Measurements from ENCODE around the gene TTC21A.
A peak's percentile ranks its signal among the peaks of the same experiment; 100 is the strongest.
"Not testable (repeated sequence)": the region's sequence is repeated elsewhere in the genome, so short reads cannot be mapped to it uniquely, and the experiment has no call there.

Gene TTC21A, protein sequence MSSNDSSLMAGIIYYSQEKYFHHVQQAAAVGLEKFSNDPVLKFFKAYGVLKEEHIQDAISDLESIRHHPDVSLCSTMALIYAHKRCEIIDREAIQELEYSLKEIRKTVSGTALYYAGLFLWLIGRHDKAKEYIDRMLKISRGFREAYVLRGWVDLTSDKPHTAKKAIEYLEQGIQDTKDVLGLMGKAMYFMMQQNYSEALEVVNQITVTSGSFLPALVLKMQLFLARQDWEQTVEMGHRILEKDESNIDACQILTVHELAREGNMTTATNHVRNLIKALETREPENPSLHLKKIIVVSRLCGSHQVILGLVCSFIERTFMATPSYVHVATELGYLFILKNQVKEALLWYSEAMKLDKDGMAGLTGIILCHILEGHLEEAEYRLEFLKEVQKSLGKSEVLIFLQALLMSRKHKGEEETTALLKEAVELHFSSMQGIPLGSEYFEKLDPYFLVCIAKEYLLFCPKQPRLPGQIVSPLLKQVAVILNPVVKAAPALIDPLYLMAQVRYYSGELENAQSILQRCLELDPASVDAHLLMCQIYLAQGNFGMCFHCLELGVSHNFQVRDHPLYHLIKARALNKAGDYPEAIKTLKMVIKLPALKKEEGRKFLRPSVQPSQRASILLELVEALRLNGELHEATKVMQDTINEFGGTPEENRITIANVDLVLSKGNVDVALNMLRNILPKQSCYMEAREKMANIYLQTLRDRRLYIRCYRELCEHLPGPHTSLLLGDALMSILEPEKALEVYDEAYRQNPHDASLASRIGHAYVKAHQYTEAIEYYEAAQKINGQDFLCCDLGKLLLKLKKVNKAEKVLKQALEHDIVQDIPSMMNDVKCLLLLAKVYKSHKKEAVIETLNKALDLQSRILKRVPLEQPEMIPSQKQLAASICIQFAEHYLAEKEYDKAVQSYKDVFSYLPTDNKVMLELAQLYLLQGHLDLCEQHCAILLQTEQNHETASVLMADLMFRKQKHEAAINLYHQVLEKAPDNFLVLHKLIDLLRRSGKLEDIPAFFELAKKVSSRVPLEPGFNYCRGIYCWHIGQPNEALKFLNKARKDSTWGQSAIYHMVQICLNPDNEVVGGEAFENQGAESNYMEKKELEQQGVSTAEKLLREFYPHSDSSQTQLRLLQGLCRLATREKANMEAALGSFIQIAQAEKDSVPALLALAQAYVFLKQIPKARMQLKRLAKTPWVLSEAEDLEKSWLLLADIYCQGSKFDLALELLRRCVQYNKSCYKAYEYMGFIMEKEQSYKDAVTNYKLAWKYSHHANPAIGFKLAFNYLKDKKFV (N-terminal part only)

GRCh38 chr3:39107388-39108199 lies at the start of gene TTC21A, which contains the start of gene GORASP1:
Gene TTC21A (plus strand): TSS chr3:39107680. CDS start chr3:39107838, 158 bp downstream.
Gene GORASP1 (minus strand): TSS chr3:39107627. CDS start chr3:39107541, 86 bp downstream.
- peak; percentile 40 for DNase-seq

DNA sequence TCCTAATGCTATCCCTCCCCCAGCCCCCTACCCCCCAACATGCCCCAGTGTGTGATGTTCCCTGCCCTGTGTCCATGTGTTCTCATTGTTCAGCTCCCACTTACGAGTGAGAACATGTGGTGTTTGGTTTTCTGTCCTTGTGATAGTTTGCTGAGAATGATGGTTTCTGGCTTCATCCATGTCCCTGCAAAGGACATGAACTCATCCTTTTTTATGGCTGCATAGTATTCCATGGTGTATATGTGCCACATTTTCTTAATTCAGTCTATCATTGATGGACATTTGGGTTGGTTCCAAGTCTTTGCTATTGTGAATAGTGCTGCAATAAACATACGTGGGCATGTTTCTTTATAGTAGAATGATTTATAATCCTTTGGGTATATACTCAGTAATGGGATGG lies 46.3 kb upstream of the TTC21A start:
- not testable (repeated sequence) for DNase-seq

DNA sequence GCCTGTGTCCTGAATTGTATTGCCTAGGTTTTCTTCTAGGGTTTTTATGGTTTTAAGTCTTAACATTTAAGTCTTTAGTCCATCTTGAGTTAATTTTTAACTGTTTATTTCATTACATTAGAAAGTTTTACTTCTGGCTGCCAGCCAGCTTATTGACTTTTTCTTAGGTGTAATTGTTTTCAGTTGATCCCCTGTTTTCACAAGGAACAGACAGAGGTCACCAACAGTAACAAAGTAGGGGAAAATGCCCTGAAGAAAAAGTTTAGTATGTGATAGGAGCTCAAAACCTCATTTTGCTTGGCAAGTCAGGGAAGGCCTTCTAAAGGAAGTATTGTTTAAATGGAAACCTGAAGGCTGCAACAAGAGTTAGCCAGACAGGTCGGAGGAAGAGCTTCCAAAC lies 45.3 kb upstream of the TTC21A start:
- no peak for DNase-seq

DNA sequence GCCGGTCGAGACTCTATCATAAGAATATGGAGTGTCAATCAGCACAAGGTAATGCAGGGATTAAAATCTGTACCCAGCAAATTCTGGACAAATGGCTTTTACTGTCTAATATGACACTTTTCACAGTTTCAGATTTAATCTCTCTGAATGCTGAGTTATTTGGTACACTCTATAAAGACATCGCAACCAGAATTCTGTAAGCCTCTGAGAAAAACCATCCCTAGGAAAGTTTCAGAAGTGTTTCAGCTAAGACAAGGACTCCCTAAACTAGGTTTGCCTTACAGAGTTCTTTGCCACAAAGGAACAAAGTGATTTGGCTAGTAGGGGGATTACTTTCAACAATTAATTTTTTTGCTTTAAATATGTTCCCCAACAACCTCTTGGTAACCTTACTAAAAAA lies 44.3 kb upstream of the TTC21A start:
- no peak for DNase-seq

GRCh38 chr3:39064646-39065045 lies 42.8 kb upstream of the TTC21A start:
- DNase-seq, result no peak

- no peak for DNase-seq
Measured at GRCh38 chr3:39065197-39065596, 42.3 kb upstream of the TTC21A start.

- DNase-seq, result no peak
Measured at GRCh38 chr3:39067286-39067685, 40.2 kb upstream of the TTC21A start.

DNA sequence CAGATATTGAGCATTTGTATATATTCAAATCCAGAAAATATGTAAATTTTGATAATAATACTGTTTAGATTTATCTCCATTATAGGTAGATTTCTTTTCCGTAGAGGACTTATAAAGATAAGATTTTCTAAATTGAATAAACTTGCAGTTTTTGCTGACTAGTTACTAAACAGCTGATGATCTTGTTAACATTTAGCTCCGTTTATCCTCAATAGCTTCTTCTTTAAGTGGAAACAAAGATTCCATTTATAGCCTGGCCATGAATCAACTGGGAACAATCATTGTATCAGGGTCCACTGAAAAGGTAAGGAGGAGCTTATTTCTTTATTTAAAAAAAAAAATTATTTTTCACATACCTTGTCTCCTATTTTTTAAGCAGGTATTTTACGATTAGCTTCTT lies 38.9 kb upstream of the TTC21A start:
- no peak for DNase-seq

DNA sequence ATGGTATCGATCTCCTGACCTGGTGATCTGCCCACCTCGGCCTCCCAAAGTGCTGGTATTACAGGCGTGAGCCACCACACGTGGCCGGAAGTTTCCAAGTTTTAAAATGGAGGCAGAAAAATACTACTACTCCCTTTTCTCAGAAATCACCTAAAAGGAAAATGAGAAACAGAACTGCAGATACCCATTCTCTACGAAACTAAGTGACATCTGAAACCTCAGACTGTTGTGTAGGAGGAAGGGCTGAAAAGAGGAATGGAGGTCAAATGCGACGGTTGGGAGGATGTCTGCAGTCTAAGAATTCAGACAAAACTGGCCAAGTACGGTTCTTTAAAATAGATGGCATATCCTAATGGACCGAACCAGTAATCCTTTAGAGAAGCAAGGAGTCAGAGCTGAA lies 31.6 kb upstream of the TTC21A start:
- no peak for DNase-seq

- DNase-seq, result no peak
Measured at GRCh38 chr3:39079530-39079929, 27.9 kb upstream of the TTC21A start.

- DNase-seq, result no peak
Measured at GRCh38 chr3:39080026-39080425, 27.5 kb upstream of the TTC21A start.

DNA sequence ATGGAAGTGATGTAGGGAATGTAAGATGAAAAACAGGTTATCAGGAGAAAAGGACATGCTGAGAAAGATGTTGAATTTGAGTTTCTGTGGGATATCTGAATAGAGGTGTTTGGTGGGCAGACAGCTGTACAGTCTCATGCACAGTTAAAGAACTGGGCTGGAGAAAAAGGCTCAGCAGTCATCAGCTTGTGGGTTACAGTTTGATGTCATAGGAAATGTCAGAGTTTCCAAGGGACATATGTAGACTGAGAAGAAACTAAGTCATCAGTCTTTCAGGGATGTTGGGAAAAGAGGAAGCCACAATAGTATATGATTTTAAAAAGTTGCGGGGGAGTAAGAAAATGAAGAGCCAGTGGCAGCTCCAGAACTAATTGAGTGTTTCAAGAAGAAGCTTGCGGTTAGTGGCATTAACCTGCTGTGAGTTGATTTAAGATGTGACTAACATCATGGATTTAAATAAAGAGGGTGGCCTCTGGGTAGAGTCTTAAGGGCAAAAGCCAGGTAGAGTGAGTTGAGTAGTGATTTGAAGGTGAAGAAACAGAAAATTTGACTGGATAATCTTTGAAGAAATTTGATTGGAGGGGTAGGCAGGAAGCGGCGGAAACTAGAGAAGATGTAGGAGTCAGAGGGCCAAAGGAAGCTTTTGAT lies 24.7 kb upstream of the TTC21A start:
- DNase-seq, result no peak

DNA sequence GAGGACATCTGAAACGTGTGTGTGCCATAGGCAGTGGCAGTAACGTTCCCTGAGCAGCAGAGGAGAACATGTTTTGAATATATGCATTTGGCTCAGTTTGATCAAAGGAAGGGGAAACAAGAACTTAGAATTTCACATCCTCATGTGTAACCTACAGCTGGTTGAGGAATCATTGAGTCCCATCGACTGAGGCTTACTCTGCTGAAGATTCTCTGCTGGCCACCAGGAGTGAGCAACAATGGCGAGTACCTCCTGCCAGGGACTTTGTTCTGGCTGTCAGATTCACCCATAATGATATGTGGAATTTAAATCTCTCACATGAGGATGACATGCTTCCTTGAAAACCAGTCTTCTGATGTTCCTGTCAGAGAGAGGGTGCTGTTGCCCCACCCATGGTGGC lies 21.3 kb upstream of the TTC21A start:
- no peak for DNase-seq

GRCh38 chr3:39088456-39088855 lies 19.0 kb upstream of the TTC21A start:
- no peak for DNase-seq

GRCh38 chr3:39088889-39089288 lies 18.6 kb upstream of the TTC21A start:
- no peak for DNase-seq

DNA sequence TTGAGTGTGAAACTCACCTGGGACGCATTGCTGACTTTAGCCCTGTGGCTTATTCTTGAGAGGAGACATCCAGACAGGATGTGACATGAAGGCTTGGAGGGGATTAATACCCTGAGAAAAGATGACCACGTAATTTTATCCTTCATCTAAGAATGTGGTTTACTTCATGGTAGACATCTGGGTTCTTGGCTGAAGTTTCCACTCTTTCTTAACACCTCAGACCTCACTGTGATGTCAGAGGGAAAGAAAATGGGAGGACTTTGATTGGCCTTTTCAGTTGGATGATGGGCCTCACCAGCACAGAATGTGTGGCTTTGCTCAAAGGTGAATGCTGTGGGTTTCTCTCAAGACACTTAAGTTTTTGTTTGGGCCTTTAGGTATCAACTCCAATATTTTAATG lies 16.6 kb upstream of the TTC21A start:
- no peak for DNase-seq

DNA sequence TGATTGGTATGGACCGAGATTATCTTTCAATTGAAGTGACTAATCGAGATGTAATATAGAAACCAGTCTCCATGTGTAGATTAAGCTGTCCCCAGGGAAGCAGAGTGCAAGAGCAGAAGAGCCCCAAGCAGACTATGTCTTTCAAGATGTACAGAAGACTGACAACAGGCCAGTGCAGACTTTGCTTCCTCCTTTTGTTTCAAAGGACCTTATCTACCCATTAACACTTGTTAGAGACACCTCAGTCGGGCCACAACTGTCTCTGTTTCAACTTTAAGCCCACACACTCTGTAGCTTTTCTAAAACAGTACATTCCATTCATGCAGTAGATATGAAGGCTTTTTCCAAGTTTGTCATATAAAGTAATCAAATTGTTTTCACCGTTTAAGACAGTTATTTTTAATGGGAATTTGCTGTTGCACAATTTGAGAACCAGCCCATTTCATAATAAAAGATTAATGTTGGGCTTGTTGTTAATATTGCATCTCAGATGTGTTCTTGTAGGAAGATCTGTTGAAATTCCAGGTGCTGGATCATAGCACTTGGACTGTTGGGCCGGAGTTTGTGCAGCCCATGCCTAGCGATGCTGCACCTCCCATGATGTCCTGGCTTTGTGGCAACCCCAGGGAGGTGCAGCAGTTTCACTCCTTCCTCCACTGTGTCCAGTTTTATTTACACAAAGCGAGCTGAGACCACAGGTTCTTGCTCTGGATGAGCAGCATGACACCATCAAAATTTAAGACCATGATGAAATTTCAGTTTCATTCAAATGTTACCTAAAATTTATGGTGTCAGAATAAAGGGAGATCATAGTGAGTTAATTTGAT lies 12.4 kb upstream of the TTC21A start:
- DNase-seq, result no peak

- no peak for DNase-seq
Measured at GRCh38 chr3:39095778-39096177, 11.7 kb upstream of the TTC21A start.

DNA sequence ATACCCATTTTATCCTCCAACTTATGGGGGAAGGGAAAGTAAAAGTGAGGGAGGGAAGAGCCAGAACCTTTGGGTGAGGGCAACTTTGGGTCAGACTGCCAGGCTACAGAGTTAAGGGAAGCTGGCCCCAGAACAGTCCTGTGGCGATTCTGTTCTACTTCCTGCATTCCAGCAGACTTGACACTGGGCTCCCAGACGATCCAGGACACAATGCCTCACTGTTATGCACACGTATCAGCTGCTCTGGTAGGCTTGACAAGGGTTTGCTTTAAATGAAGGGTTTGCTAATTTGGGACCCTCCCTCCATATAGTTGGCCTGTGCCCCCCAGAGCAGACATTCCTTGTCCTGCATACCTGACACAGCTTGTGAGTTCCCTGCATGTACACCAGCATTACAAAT lies 10.7 kb upstream of the TTC21A start:
- DNase-seq, result no peak

DNA sequence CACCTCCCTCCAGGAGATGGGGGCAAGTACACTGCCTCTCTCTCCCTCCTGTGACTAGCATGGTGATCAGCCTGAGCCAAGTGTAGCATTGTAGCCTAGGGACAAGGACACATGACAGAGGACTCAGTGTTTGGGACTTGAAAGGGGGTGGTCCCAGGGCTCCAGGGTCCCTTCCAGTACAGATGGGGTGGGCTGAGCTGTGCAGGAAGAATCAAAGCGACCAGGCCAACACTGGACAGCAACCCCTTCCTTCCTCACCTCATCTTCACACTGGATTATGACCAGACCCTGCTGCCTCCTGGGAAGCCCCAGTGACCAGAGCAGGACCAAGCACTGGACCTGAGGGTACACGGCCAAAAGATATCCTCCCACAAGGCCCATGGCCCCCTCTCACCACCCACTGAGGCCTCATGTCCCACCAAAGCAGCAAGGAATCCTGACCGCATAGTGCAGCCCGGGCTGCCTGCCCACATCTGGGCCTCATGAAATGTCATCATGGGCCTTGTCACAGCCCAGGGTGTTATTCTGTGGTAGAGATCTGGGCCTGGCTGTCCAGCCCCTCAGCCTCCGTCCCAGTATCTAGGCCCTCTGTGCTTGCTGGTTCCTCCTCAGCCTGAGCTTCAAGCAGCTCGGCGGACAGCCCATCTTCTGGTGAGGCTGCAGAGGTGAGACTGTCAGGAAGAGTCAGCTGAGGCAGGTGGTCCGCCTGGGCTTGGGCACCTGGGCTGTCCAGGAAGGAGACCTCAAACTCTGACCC lies 9.6 kb upstream of the TTC21A start:
- no peak for DNase-seq
